NCI-H1436 (cell line): ENCODE measurements around the gene FAM83C.
"Not testable (repeated sequence)": the region's sequence is repeated elsewhere in the genome, so short reads cannot be mapped to it uniquely, and the experiment has no call there.

Experiments
- DNase-seq: peaks from one replicate; lab custom pipeline; 2025; lab: John Stamatoyannopoulos, UW

Gene FAM83C

GRCh38 chr20:35318502-35319157 is 26.4 kb upstream of the FAM83C start:
- DNase-seq: no peak

DNA sequence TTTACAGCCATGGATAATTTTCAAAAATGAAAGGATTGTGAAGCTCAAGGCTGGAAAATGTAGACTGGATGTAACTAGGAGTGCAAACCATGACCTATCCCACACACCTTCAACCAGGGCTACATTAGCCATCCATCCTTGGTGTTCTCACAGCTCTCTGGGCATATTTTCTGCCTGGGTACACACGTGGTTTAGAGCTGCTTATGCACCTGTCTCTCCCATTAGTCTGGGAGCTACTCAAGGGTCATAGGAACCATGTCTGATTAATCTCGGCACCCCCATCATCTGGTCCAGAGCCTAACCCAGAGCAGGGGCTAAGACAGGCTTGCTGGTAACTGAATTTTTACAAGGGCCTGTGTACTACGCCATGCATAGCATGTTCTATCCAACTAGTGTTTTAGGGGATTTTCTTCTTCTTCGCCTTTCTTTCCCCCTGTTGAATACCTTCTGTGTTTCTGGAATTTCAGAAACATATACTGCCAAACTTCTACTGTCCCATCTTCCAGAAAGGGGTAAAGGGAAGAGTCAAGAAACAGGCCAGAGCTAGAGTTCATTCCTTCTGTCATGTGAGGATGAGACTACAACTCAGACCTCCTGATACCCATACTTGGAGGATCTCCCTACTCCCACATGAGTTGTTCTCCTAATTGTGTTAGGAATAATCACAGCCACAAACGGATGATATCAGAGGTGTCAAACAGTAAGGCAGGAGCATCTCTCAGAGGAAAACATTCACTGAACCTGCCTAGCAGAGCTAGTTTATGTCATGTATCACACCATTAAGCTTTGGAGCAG is 25.4 kb upstream of the FAM83C start:
- no peak for DNase-seq

- no peak for DNase-seq
Observed at GRCh38 chr20:35316086-35316485, 23.9 kb upstream of the FAM83C start.

- DNase-seq: not testable (repeated sequence)
Observed at GRCh38 chr20:35315632-35316020, 23.4 kb upstream of the FAM83C start.

GRCh38 chr20:35314816-35315631 is 22.8 kb upstream of the FAM83C start:
- no peak for DNase-seq

DNA sequence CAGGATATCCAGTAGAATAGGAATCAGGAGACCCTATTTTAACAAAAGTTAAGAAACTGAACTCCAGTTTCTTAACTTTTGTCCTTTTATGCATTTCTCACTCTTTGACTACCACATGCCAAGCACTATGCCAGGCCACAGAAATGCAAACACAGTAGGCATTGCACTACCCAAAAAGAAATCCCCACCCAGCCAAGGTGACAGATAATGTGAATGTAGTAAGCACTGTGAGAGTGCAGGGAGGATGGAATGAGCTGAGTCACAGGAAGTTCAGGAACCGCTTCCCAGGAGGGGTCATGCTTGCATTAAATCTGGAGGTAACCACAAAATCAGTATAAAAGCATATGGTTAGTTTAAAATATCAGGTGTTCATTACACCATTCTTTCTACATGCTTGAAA is 20.1 kb upstream of the FAM83C start:
- no peak for DNase-seq

DNA sequence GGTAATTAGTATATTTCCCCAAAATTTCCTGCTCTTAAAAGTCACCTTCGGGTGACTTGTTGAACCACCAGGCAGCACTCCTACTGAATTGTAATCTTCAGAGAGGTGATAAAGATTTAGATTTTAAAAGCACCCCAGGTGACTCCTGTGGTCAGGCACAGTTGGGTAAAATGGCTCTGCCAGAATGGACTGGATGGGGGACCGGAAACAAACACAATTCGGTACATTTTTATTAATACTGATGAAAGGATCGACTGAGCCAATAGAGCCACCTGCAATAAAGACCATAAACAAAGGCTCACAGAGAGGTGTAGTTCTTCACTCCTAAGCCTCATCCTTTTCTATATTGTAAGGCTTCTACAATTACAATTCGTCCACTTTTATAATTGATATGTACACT is 19.6 kb upstream of the FAM83C start:
- DNase-seq: no peak

DNA sequence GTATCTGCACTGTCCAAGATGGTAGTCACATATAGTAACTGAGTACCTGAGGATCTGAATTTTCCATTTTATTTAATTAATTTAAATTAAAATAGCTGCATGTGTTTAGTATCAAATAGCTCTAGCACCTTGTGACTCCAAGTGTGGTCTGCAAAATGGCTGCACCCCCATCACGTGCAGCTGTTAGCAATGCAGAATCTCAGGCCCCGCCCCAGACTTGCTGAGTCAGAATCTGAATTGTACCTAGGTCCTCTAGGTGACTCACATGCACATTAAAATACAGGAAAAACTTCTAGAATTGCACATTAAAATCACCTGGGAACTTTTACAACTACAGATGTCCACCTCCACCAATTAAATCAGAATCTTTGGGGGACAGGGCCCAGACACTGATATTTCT is 19.2 kb upstream of the FAM83C start:
- DNase-seq: no peak

- DNase-seq: no peak
Observed at GRCh38 chr20:35307666-35308653, 15.7 kb upstream of the FAM83C start.

DNA sequence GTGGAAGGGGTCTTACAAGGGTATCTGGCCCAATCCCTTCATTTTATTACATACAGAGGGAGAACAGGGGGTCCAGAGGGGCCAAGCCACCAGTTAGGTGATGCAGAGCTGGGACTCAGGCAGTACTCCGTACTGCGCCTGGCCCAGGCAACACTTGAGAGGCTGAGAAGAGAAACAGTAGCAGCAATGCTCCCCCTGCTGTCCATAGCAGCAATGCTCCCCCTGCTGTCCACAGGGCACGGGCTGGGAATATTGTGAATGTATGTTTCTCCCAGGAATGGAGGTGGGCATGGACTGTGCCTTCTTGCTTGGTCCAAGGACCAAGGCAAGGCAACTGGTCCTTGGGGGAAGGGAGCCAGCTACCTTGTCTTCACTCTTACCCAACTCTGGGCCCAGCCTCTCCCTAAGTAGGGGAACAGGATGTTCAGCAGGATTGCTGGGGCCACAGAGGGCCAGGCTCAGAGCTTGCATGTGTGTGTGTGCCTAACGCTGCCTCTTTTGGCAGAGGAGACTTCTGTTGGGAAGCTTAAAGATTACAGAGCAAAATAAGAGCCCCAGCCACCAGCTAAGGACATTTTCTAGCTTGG is 14.8 kb upstream of the FAM83C start:
- DNase-seq: peak; percentile 18

DNA sequence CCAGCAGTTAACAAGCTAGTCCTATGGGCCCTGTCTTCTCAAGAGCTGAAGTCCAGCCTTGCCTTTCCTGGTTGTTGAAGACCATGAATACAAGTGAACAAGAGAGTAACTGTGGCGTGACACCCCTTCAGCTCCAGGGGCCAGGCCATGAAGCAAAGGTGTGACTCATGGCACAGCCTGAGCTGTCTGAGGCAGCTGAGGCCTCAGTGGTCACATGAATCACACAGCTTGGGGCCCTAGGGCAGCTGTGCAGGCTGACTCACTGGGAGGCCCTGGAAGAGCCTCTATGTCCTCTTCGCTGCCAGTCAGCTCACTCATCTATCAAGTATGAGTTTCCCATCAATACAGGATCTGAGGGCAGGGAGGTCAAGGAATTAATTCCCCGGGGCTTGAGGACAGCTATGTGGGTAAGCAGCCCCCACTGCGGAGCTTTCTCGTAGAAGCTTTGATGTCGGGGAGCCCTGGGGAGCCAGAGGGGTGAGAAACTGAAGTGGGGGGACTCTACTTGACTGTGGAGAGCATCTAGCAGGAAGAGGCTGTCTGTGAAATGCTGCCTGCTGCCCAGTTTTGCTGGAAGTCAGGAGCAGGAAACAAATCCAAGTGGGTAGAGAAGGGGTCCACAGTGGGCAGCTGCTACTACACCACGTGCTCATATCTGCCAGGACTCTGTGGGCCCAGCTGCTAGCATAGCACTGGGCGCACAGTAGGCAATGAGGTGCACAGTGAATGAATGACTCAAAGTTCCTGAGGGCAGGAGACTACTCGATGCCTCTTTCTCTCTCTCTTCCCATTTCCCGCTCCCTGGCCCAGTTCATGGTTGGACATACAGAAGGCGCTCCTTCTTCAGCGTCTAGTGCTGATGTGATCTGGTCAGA is 13.7 kb upstream of the FAM83C start:
- no peak for DNase-seq

GRCh38 chr20:35304956-35305355 is 12.7 kb upstream of the FAM83C start:
- no peak for DNase-seq

- DNase-seq: peak; percentile 86
Observed at GRCh38 chr20:35303735-35304491, 11.7 kb upstream of the FAM83C start.

- no peak for DNase-seq
Observed at GRCh38 chr20:35303382-35303734, 11.1 kb upstream of the FAM83C start.

- DNase-seq: no peak
Observed at GRCh38 chr20:35302421-35303335, 10.5 kb upstream of the FAM83C start.

DNA sequence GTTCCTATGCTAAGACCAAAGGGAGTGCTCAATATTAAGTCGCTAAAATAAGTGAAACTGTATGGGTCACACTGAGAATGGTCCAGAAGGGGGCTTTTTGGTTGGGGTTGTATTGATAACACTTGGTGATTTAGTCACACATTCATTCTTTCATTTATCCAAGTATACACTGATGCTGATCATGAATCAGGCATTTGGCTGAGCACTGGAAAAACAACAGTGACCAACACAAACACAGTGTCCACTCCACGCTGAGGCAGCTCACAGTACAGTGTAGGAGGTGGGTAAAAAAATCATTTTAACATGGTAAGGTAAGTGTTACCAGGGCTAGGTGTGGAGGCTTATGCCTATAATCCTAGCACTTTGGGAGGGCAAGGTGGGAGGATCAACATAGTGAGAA is 9.2 kb upstream of the FAM83C start:
- DNase-seq: no peak

DNA sequence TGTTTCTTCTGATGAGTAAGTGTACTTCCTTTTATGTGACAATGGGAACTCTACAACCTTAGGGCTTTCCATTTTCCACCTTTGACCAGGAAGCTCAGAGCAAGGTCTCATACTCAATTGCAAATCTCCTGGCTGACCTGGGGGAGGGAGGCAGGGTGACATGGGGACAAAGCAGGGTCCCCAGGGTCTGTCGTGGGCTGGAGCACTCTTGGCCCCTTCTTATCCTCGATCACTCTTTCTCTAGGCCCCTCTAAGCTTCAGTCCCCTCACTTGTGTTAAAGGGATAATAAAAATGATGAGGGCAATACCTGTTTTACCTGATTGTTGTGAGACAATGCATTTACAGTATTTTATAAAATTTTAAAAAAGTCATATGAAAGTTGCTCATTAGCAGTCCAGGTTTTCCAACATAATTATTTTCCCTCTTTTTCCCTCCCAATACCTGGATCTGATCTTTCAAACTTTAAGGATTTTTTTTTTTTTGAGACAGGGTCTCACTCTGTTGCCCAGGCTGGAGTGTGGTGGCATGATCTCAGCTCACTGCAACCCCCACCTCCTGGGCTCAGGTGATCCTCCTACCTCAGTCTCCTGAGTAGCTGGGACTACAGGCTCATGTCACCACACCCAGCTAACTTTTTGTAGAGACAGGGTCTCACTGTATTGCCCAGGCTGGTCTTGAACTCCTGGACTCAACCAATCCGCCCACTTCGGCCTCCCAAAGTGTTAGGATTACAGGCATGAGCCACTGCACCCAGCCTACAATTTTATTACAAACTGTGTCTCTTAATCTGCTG is 8.4 kb upstream of the FAM83C start:
- no peak for DNase-seq

DNA sequence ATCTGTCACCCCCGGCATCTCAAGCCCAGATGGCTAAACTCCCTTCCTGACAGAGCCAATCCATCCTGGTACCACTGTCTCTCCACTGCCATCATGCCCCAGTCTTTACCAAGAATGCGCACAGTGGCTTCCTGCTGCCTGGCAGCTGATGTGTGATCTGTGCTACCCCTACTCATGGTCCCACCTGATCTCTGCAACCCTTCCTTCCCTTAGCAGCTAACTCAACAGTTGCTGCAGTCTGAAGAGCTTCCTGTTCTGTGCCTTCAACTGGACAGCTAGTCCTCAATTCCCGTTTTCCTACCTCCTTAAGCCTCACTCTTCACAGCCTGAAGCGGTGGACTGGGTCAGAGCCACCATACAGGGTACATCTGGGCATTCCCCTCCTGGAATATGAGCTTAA is 7.6 kb upstream of the FAM83C start:
- DNase-seq: no peak
